GM23338 (cell line): ENCODE results near the gene OSBPL5. TPM values are rescaled to one million over a fixed set of nuclear protein-coding genes. Genes with fewer than 3 reads are reported as not detected.

Experiments
- ATAC-seq: fragments of 200-7000 bp; cut with Tn5 transposase; 3 replicates; pipeline ENCODE4 v1.9.1; 2020
- DNase-seq: peaks from one replicate; pipeline ENCODE4 v3.0.0-alpha.2; 2015; ENCODE audit warnings: low spot score
- H2AFZ ChIP-seq: fragments of 200-600 bp; sonication (generic); 2 replicates; pipeline ENCODE4 v1.8.0; 2016; ENCODE audit warnings: antibody characterized with exemption, mild to moderate bottlenecking, moderate library complexity
- H3F3A ChIP-seq: fragments of 200-600 bp; sonication (generic); replicated peaks from 2 replicates; pipeline ENCODE4 v1.8.0; 2017; ENCODE audit warnings: antibody characterized with exemption, mixed run types, low read depth
- H3K27ac ChIP-seq: fragments of 200-600 bp; sonication (generic); 2 replicates; pipeline ENCODE4 v1.6.1; 2016; ENCODE audit warnings: low read depth
- H3K27me3 ChIP-seq: fragments of 200-600 bp; sonication (generic); 2 replicates; pipeline ENCODE4 v1.8.0; 2016; ENCODE audit warnings: mild to moderate bottlenecking, mixed run types, moderate library complexity; ENCODE audit not compliant: insufficient read depth
- H3K36me3 ChIP-seq: fragments of 200-600 bp; sonication (generic); 2 replicates; pipeline ENCODE4 v1.8.0; 2016; ENCODE audit warnings: mild to moderate bottlenecking; ENCODE audit not compliant: insufficient read depth
- H3K4me1 ChIP-seq: fragments of 200-600 bp; sonication (generic); 2 replicates; pipeline ENCODE4 v1.8.0; 2016; ENCODE audit warnings: mild to moderate bottlenecking, moderate library complexity; ENCODE audit not compliant: insufficient read depth
- H3K4me2 ChIP-seq: fragments of 200-600 bp; sonication (generic); 2 replicates; pipeline ENCODE4 v1.7.1; 2017; ENCODE audit warnings: mixed run types
- H3K4me3 ChIP-seq: fragments of 200-600 bp; sonication (generic); 2 replicates; pipeline ENCODE4 v1.6.1; 2016; ENCODE audit warnings: mixed run types
- H3K79me2 ChIP-seq: fragments of 200-600 bp; sonication (generic); replicated peaks from 2 replicates; pipeline ENCODE4 v1.8.0; 2017; ENCODE audit warnings: mild to moderate bottlenecking; ENCODE audit not compliant: insufficient read depth
- H3K9me2 ChIP-seq: fragments of 200-600 bp; sonication (generic); 2 replicates; pipeline ENCODE4 v1.8.0; 2017; ENCODE audit not compliant: insufficient read depth
- H4K20me1 ChIP-seq: fragments of 200-600 bp; sonication (generic); replicated peaks from 2 replicates; pipeline ENCODE4 v1.8.0; 2017; ENCODE audit warnings: mild to moderate bottlenecking; ENCODE audit not compliant: insufficient read depth
- H3K27ac Mint-ChIP-seq: 2 replicates; pipeline ENCODE4 v1.8.0; 2020; ENCODE audit warnings: inconsistent platforms, mild to moderate bottlenecking, moderate library complexity, mixed read lengths
- H3K27me3 Mint-ChIP-seq: 3 replicates; pipeline ENCODE4 v1.8.0; 2022; ENCODE audit warnings: low read depth, mild to moderate bottlenecking, moderate library complexity, mixed read lengths, inconsistent platforms; ENCODE audit not compliant: insufficient read depth, poor library complexity
- H3K36me3 Mint-ChIP-seq: 3 replicates; pipeline ENCODE4 v1.8.0; 2021; ENCODE audit warnings: low read depth, mild to moderate bottlenecking, inconsistent platforms, moderate library complexity, mixed read lengths
- H3K4me1 Mint-ChIP-seq: 3 replicates; pipeline ENCODE4 v1.8.0; 2020; ENCODE audit warnings: mild to moderate bottlenecking, inconsistent platforms, mixed read lengths
- H3K4me3 Mint-ChIP-seq: 3 replicates; pipeline ENCODE4 v1.8.0; 2021; ENCODE audit warnings: moderate library complexity, mild to moderate bottlenecking, inconsistent platforms, mixed read lengths
- H3K9me3 Mint-ChIP-seq: 3 replicates; pipeline ENCODE4 v1.8.0; 2020; ENCODE audit warnings: moderate library complexity, mild to moderate bottlenecking, inconsistent platforms, mixed read lengths
- CREB1 ChIP-seq: fragments of 250-450 bp; sonication (Bioruptor Pico); IDR thresholded peaks from 2 replicates; pipeline ENCODE4 v1.5.0; 2020; ENCODE audit warnings: low read depth, mild to moderate bottlenecking, moderate library complexity
- EZH2phosphoT487 ChIP-seq: fragments of 200-600 bp; sonication (generic); IDR thresholded peaks from one replicate; pipeline ENCODE4 v1.8.1; 2018; ENCODE audit warnings: antibody characterized with exemption; ENCODE audit not compliant: unreplicated experiment
- NANOG ChIP-seq: IDR thresholded peaks from 2 replicates; pipeline ENCODE4 v1.6.1; 2016; ENCODE audit warnings: antibody characterized with exemption, borderline replicate concordance
- POLR2AphosphoS5 ChIP-seq: IDR thresholded peaks from 2 replicates; pipeline ENCODE4 v1.6.1; 2016; ENCODE audit warnings: antibody characterized with exemption, low read depth
- STAT1 ChIP-seq: IDR thresholded peaks from one replicate; pipeline ENCODE4 v1.6.1; 2016; ENCODE audit warnings: antibody characterized with exemption; ENCODE audit not compliant: unreplicated experiment
- ZNF114 ChIP-seq: fragments of 250-450 bp; sonication (Bioruptor Pico); IDR thresholded peaks from 2 replicates; pipeline ENCODE4 v1.5.0; 2020; ENCODE audit warnings: mild to moderate bottlenecking, moderate library complexity
- polyA plus RNA-seq: library from polyadenylated mRNA; unstranded; fragments of >200 nt; fragmentation: Nextera tagmentation; extraction: Ambion mirVana; gene quantifications from 2 replicates; pipeline ENCODE4 v1.2.1, GENCODE V29; 2016
- total RNA-seq: library from RNA; depleted of rRNA; stranded (reverse); fragments of >200 nt; shearing (Covaris generic); gene quantifications from 2 replicates; pipeline ENCODE4 v1.2.3, GENCODE V29; 2014
- TF ChIP-seq, protein P1 (sequence below): fragments of 250-450 bp; sonication (Bioruptor Pico); IDR thresholded peaks from 2 replicates; pipeline ENCODE4 v1.5.0; 2020; ENCODE audit warnings: mild to moderate bottlenecking, moderate library complexity

OSBPL5 gene
- total and polyA plus RNA-seq, 2 experiments from 2014 or later = 2.7 to 12.0 TPM

DNA sequence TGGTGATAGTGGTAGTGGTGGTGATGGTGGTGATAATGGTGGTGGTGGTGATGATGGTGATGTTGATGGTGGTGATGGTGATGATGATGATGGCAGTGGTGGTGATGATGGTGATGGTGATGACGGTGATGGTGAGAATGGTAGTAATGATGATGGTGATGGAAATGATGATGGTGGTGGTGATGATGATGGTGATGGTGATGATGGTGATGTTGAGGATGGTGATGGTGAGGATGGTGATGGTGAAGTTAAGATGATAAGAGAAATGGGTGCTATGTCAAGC, 41.8 kb upstream of the OSBPL5 start (continued):
- TF ChIP-seq, protein P1, sequence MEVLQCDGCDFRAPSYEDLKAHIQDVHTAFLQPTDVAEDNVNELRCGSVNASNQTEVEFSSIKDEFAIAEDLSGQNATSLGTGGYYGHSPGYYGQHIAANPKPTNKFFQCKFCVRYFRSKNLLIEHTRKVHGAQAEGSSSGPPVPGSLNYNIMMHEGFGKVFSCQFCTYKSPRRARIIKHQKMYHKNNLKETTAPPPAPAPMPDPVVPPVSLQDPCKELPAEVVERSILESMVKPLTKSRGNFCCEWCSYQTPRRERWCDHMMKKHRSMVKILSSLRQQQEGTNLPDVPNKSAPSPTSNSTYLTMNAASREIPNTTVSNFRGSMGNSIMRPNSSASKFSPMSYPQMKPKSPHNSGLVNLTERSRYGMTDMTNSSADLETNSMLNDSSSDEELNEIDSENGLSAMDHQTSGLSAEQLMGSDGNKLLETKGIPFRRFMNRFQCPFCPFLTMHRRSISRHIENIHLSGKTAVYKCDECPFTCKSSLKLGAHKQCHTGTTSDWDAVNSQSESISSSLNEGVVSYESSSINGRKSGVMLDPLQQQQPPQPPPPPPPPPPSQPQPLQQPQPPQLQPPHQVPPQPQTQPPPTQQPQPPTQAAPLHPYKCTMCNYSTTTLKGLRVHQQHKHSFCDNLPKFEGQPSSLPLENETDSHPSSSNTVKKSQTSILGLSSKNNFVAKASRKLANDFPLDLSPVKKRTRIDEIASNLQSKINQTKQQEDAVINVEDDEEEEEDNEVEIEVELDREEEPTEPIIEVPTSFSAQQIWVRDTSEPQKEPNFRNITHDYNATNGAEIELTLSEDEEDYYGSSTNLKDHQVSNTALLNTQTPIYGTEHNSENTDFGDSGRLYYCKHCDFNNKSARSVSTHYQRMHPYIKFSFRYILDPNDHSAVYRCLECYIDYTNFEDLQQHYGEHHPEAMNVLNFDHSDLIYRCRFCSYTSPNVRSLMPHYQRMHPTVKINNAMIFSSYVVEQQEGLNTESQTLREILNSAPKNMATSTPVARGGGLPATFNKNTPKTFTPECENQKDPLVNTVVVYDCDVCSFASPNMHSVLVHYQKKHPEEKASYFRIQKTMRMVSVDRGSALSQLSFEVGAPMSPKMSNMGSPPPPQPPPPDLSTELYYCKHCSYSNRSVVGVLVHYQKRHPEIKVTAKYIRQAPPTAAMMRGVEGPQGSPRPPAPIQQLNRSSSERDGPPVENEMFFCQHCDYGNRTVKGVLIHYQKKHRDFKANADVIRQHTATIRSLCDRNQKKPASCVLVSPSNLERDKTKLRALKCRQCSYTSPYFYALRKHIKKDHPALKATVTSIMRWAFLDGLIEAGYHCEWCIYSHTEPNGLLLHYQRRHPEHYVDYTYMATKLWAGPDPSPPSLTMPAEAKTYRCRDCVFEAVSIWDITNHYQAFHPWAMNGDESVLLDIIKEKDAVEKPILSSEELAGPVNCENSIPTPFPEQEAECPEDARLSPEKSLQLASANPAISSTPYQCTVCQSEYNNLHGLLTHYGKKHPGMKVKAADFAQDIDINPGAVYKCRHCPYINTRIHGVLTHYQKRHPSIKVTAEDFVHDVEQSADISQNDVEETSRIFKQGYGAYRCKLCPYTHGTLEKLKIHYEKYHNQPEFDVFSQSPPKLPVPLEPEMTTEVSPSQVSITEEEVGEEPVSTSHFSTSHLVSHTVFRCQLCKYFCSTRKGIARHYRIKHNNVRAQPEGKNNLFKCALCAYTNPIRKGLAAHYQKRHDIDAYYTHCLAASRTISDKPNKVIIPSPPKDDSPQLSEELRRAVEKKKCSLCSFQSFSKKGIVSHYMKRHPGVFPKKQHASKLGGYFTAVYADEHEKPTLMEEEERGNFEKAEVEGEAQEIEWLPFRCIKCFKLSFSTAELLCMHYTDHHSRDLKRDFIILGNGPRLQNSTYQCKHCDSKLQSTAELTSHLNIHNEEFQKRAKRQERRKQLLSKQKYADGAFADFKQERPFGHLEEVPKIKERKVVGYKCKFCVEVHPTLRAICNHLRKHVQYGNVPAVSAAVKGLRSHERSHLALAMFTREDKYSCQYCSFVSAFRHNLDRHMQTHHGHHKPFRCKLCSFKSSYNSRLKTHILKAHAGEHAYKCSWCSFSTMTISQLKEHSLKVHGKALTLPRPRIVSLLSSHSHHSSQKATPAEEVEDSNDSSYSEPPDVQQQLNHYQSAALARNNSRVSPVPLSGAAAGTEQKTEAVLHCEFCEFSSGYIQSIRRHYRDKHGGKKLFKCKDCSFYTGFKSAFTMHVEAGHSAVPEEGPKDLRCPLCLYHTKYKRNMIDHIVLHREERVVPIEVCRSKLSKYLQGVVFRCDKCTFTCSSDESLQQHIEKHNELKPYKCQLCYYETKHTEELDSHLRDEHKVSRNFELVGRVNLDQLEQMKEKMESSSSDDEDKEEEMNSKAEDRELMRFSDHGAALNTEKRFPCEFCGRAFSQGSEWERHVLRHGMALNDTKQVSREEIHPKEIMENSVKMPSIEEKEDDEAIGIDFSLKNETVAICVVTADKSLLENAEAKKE (CRISPR knock-in tag) = no peak
- TF ChIP-seq NANOG (no peak), STAT1 (no peak), EZH2phosphoT487 (no peak)

DNA sequence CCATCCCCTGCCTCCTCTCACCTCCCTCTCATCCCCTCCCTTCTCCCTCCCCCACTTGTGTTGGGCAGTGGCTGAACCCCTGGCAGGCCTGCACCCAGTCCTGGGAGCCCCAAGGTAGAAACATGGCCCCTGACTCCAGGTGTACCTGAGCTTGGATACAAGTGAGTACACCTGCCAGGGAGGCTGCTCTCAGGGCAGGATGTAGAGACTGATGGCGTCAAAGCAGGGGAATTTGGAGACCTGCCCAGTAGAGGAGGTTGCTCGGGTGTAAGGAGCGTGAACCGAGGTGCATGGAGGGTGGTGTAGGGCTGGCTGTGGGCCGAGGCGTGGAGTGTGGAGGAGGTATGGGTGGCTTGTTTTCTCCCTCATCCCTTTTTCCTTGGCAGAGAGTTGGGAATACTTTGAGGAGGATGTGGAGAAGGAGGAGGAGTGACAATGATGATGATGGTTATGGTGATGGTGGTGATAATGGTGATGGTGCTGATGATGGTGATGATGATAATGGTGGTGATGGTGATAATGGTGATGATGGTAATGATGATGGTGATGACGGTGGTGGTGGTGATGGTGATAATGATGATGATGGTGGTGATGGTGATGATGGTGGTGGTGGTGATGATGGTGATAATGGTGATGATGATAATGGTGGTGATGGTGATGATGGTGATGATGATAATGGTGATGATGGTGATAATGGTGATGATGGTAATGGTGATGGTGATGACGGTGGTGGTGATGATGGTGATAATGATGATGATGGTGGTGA, 41.2 kb upstream of the OSBPL5 start:
- Mint-ChIP-seq H3K27me3 (peaks cover 29% of the 10 kb centered on the region), H3K36me3 (no peaks in the 10 kb centered on the region), H3K4me1 (0 out of 3 replicates have a peak, but pooled peaks cover 3% of the 10 kb centered on the region), H3K4me3 (no peak overlapping the region), H3K9me3 (no peaks in the 10 kb centered on the region), H3K27ac (no peak overlapping the region)
- Histone ChIP-seq H3K4me3 (no peak overlapping the region), H2AFZ (no peak overlapping the region), H3K9me2 (no peaks in the 10 kb centered on the region), H3K27ac (no peak overlapping the region), H3K79me2 (no peaks in the 10 kb centered on the region), H3F3A (no peaks in the 10 kb centered on the region), H4K20me1 (no peaks in the 10 kb centered on the region), H3K36me3 (no peaks in the 10 kb centered on the region), H3K27me3 (peaks cover 33% of the 10 kb centered on the region), H3K4me1 (no peaks in the 10 kb centered on the region), H3K4me2 (no peak overlapping the region)
- DNase-seq (no peak), ATAC-seq (no peak)
- no peak for TF ChIP-seq CREB1 (CRISPR knock-in tag)
- no peak for TF ChIP-seq POLR2AphosphoS5
- no peak for TF ChIP-seq ZNF114
- TF ChIP-seq, protein P1 (CRISPR knock-in tag) = no peak
- TF ChIP-seq NANOG = no peak
